Astrocyte (in vitro differentiated cells and primary cell): Measurements from ENCODE around the gene CD82. TPM values are rescaled to one million over a fixed set of nuclear protein-coding genes. Genes with fewer than 3 reads are reported as not detected.

ENCODE experiments used
- DNase-seq: peaks from one replicate; pipeline ENCODE4 v3.0.0-alpha.2; 2010; ENCODE audit warnings: low read depth
- FAIRE-seq: peaks from 2 replicates; lab custom pipeline; 2011; peaks lifted over from hg19 to GRCh38; lab: Jason Lieb, UNC
- H2AFZ ChIP-seq: 2 replicates; pipeline ENCODE4 v1.6.0; 2012; ENCODE audit warnings: low read depth, low read length, inconsistent platforms
- H3K27ac ChIP-seq: 2 replicates; pipeline ENCODE4 v1.5.1; 2011; ENCODE audit warnings: low read depth, low read length, inconsistent platforms
- H3K27me3 ChIP-seq: 2 replicates; pipeline ENCODE4 v1.6.0; 2011; ENCODE audit warnings: low read length, inconsistent platforms; ENCODE audit not compliant: insufficient read depth
- H3K36me3 ChIP-seq: 2 replicates; pipeline ENCODE4 v1.5.1; 2011; ENCODE audit warnings: low read length, inconsistent platforms; ENCODE audit not compliant: insufficient read depth
- H3K4me1 ChIP-seq: 2 replicates; pipeline ENCODE4 v1.5.1; 2011; ENCODE audit warnings: low read length, inconsistent platforms; ENCODE audit not compliant: insufficient read depth
- H3K4me2 ChIP-seq: 2 replicates; pipeline ENCODE4 v1.6.0; 2012; ENCODE audit warnings: low read length, inconsistent platforms
- H3K4me3 ChIP-seq: 2 replicates; pipeline ENCODE4 v1.5.1; 2011; ENCODE audit warnings: low read depth, mild to moderate bottlenecking, low read length, inconsistent platforms; ENCODE audit not compliant: insufficient read depth
- H3K79me2 ChIP-seq: 2 replicates; pipeline ENCODE4 v1.6.0; 2012; ENCODE audit warnings: mild to moderate bottlenecking, low read length, inconsistent platforms; ENCODE audit not compliant: insufficient read depth
- H3K9ac ChIP-seq: 2 replicates; pipeline ENCODE4 v1.6.0; 2012; ENCODE audit warnings: mild to moderate bottlenecking, low read length, inconsistent platforms
- H3K9me3 ChIP-seq: 2 replicates; pipeline ENCODE4 v1.5.1; 2012; ENCODE audit warnings: low read depth, mild to moderate bottlenecking, low read length, inconsistent platforms; ENCODE audit not compliant: insufficient read depth
- H4K20me1 ChIP-seq: 2 replicates; pipeline ENCODE4 v1.6.0; 2012; ENCODE audit warnings: low read length, inconsistent platforms; ENCODE audit not compliant: insufficient read depth
- H3K27ac Mint-ChIP-seq: one replicate; pipeline ENCODE4 v1.8.0; 2021; ENCODE audit warnings: mild to moderate bottlenecking, mixed read lengths; ENCODE audit not compliant: unreplicated experiment
- H3K27me3 Mint-ChIP-seq: one replicate; pipeline ENCODE4 v1.8.0; 2021; ENCODE audit warnings: low read depth, mixed read lengths; ENCODE audit not compliant: unreplicated experiment
- H3K36me3 Mint-ChIP-seq: one replicate; pipeline ENCODE4 v1.8.0; 2021; ENCODE audit warnings: low read depth, mixed read lengths; ENCODE audit not compliant: unreplicated experiment
- H3K4me1 Mint-ChIP-seq: one replicate; pipeline ENCODE4 v1.8.0; 2021; ENCODE audit warnings: low read depth, mixed read lengths; ENCODE audit not compliant: unreplicated experiment
- H3K4me3 Mint-ChIP-seq: one replicate; pipeline ENCODE4 v1.8.0; 2021; ENCODE audit warnings: mild to moderate bottlenecking, moderate library complexity, mixed read lengths; ENCODE audit not compliant: unreplicated experiment
- H3K9me3 Mint-ChIP-seq: one replicate; pipeline ENCODE4 v1.8.0; 2021; ENCODE audit warnings: mild to moderate bottlenecking, mixed read lengths; ENCODE audit not compliant: unreplicated experiment
- CTCF ChIP-seq: IDR thresholded peaks from 2 replicates; pipeline ENCODE4 v1.5.1; 2011; ENCODE audit warnings: low read depth, mild to moderate bottlenecking, inconsistent platforms, low read length, moderate library complexity; ENCODE audit not compliant: insufficient read depth
- EZH2 ChIP-seq: IDR thresholded peaks from 2 replicates; pipeline ENCODE4 v1.6.1; 2012; ENCODE audit warnings: mild to moderate bottlenecking, low read length, inconsistent platforms; ENCODE audit not compliant: insufficient read depth
- total RNA-seq: library from RNA; stranded (reverse); gene quantifications from 2 replicates; pipeline ENCODE4 v1.2.1, GENCODE V29; 2021

CD82 gene
- total RNA-seq, 1 donor from 2014 or later = 74.5 TPM

DNA sequence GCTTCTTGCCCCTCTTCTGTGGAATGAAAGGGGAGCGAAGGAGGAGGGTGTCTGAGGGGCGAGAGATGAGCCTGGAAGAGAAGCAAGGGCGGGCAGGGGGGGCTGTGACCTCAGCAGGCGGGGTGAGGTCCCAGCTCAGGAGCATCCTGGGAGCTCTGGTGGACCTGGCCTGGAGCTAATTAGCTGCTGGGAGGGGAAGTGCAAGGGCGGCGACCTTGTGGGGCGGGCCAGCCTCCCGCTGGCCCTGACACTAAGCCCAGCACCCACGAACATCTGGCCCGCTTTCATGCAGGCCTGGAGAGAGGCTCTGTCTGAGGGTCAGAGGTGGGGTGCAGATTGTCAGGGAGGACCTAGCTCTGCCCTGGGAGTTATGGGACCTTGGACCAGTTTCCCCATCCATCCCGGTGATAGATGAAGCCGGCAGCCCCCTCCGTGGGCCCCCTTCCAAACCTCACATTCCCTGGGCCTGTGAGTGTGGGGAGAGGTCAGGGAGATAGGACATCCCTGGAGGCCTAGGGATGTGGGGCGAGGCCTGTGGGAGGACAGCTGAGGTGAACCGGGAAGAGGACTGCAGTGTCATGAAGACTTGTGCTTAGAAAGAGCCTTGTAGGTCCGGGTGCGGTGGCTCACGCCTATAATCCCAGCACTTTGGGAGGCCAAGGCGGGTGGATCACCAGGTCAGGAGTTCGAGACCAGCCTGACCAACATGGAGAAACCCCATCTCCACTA lies 28.5 kb upstream of the CD82 start:
- H2AFZ ChIP-seq = no peak overlapping the region
- TF ChIP-seq CTCF (no peak), EZH2 (no peak)
- no peaks in the 10 kb centered on the region for H3K36me3 Mint-ChIP-seq
- H3K9ac ChIP-seq = no peak overlapping the region
- no peaks in the 10 kb centered on the region for H3K36me3 ChIP-seq
- no peaks in the 10 kb centered on the region for H4K20me1 ChIP-seq
- H3K9me3 Mint-ChIP-seq = peaks cover 2% of the 10 kb centered on the region
- H3K4me3 Mint-ChIP-seq = no peak overlapping the region
- peaks cover 3% of the 10 kb centered on the region for H3K9me3 ChIP-seq
- H3K27me3 ChIP-seq = peaks cover 7% of the 10 kb centered on the region
- H3K4me2 ChIP-seq = no peak overlapping the region
- H3K79me2 ChIP-seq = no peaks in the 10 kb centered on the region
- no peak overlapping the region for H3K27ac Mint-ChIP-seq
- no peak overlapping the region for H3K4me3 ChIP-seq
- DNase-seq = no peak
- no peaks in the 10 kb centered on the region for H3K4me1 ChIP-seq
- peaks cover 28% of the 10 kb centered on the region for H3K27me3 Mint-ChIP-seq
- H3K27ac ChIP-seq = no peak overlapping the region
- FAIRE-seq = no peak
- no peaks in the 10 kb centered on the region for H3K4me1 Mint-ChIP-seq

DNA sequence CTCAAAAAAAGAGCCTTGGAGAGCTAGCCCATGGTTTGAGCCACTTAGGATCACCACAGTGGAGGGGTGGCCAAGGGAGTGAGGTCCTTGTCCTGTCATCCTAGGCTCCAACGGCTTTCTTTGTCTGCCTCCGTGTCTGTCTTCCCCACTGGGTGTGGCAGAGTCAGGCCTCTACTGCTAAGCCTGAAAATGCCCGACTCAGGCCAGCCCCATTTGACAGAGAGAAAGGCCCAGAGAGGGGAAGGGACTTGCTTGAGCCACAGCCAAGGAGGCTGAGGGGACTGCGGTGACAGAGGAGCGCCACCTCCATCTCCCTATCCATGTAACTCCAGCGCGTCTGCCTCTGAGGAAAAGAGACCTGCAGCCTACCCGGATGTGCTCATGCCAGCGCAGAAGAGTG lies 27.8 kb upstream of the CD82 start:
- peaks cover 9% of the 10 kb centered on the region for H3K27me3 ChIP-seq
- DNase-seq = no peak
- no peak for FAIRE-seq

More for the DNA sequence above, 27.8 kb upstream of the CD82 start:
- peaks cover 27% of the 10 kb centered on the region for H3K27me3 Mint-ChIP-seq
- H3K36me3 ChIP-seq = no peaks in the 10 kb centered on the region
- no peaks in the 10 kb centered on the region for H3K79me2 ChIP-seq
- no peak overlapping the region for H3K4me3 Mint-ChIP-seq
- no peaks in the 10 kb centered on the region for H3K36me3 Mint-ChIP-seq
- no peak overlapping the region for H2AFZ ChIP-seq
- no peaks in the 10 kb centered on the region for H3K4me1 ChIP-seq
- H3K27ac Mint-ChIP-seq = no peak overlapping the region
- H3K9ac ChIP-seq = no peak overlapping the region
- H3K4me2 ChIP-seq = no peak overlapping the region
- peaks cover 2% of the 10 kb centered on the region for H3K9me3 Mint-ChIP-seq
- H3K9me3 ChIP-seq = peaks cover 3% of the 10 kb centered on the region
- H4K20me1 ChIP-seq = no peaks in the 10 kb centered on the region
- H3K27ac ChIP-seq = no peak overlapping the region
- TF ChIP-seq EZH2 (no peak), CTCF (no peak)
- H3K4me1 Mint-ChIP-seq = no peaks in the 10 kb centered on the region
- no peak overlapping the region for H3K4me3 ChIP-seq
